Stimulated activated CD8-positive, alpha-beta memory T cell treated with anti-CD3 and anti-CD28 coated beads, Interleukin-7, amount 100 ng/mL, for 24 hours (primary cell): ENCODE measurements around the gene LRRC28.
"Not testable (repeated sequence)": the region's sequence is repeated elsewhere in the genome, so short reads cannot be mapped to it uniquely, and the experiment has no call there.

Experiments used
- DNase-seq: peaks from one replicate; pipeline ENCODE4 v3.0.0-alpha.2; 2020; ENCODE audit warnings: low read depth

The LRRC28 gene

GRCh38 chr15:99250857-99251841 is at the start of gene LRRC28:
Gene LRRC28 (plus strand): TSS chr15:99251481. CDS start chr15:99255958, 4,477 bp downstream.
- peak; percentile 89 for DNase-seq

GRCh38 chr15:99202176-99202552 is 49.1 kb upstream of the LRRC28 start:
- no peak for DNase-seq

- no peak for DNase-seq
These were observed 43.6 kb upstream of the LRRC28 start for GRCh38 chr15:99207672-99208071.

GRCh38 chr15:99209326-99209725 is 42.0 kb upstream of the LRRC28 start:
- DNase-seq = no peak

GRCh38 chr15:99210334-99210733 is 40.9 kb upstream of the LRRC28 start:
- DNase-seq = no peak

GRCh38 chr15:99211926-99212325 is 39.4 kb upstream of the LRRC28 start:
- no peak for DNase-seq

- no peak for DNase-seq
These were observed 38.9 kb upstream of the LRRC28 start for GRCh38 chr15:99212406-99212805.

GRCh38 chr15:99213187-99213811 is 38.0 kb upstream of the LRRC28 start:
- peak; percentile 22 for DNase-seq

GRCh38 chr15:99224372-99225214 is 26.7 kb upstream of the LRRC28 start:
- DNase-seq = no peak

GRCh38 chr15:99226802-99227201 is 24.5 kb upstream of the LRRC28 start:
- DNase-seq = no peak

GRCh38 chr15:99228120-99228770 is 23.0 kb upstream of the LRRC28 start:
- no peak for DNase-seq

- no peak for DNase-seq
These were observed 20.4 kb upstream of the LRRC28 start for GRCh38 chr15:99230867-99231266.

GRCh38 chr15:99232740-99233139 is 18.5 kb upstream of the LRRC28 start:
- DNase-seq = no peak

- not testable (repeated sequence) for DNase-seq
These were observed 17.1 kb upstream of the LRRC28 start for GRCh38 chr15:99234160-99234559.

- DNase-seq = no peak
These were observed 12.4 kb upstream of the LRRC28 start for GRCh38 chr15:99238849-99239248.

- no peak for DNase-seq
These were observed 11.6 kb upstream of the LRRC28 start for GRCh38 chr15:99239545-99240198.

GRCh38 chr15:99241752-99242151 is 9.5 kb upstream of the LRRC28 start:
- no peak for DNase-seq

GRCh38 chr15:99244306-99244705 is 7.0 kb upstream of the LRRC28 start:
- no peak for DNase-seq

- DNase-seq = no peak
These were observed 4.2 kb upstream of the LRRC28 start for GRCh38 chr15:99247062-99247461.

GRCh38 chr15:99248000-99248715 is 3.1 kb upstream of the LRRC28 start:
- DNase-seq = no peak
